Upper lobe of left lung (tissue), 4 donors: ENCODE measurements around the gene PRR18.

ENCODE experiments used
- EP300 ChIP-seq, 4 donors: sonication (generic); formaldehyde crosslinking; IDR thresholded peaks; one replicate each; pipeline ENCODE4 v1.5.1; 2017; ENCODE audit warnings: antibody characterized with exemption in 4 of 4, control low read depth in 2 of 4
- POLR2A ChIP-seq, 4 donors: fragments of 450-650 bp; IDR thresholded peaks; one replicate each; pipeline ENCODE4 v1.5.1; 2016 to 2017; ENCODE audit warnings: antibody characterized with exemption in 4 of 4, mild to moderate bottlenecking in 2 of 4
- POLR2AphosphoS5 ChIP-seq, 2 donors: sonication (generic); formaldehyde crosslinking; IDR thresholded peaks; one replicate each; pipeline ENCODE4 v1.5.1; 2017; ENCODE audit warnings: antibody characterized with exemption in 2 of 2
- TF ChIP-seq, protein P1 (sequence below), 6 experiments: fragments of 450-650 bp in 4 of 6; fragments of 200-600 bp in 2 of 6; sonication (generic) in 2 of 6; IDR thresholded peaks; one replicate each; pipeline ENCODE4 v1.5.1; 2016 to 2019; ENCODE audit warnings: antibody characterized with exemption in 6 of 6

DNA sequence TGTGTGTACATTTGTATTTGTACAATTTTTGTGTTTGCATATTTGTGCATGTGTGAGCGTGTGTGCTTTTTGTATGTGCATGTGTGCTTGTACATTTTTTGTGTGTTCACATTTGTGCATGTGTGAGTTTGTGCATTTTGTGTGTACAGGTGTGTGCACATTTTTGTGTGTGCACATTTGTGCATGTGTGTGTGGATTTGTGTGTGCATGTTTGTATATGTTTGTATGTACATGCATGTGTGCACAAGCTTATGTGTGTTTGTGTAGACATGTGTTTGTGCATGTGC is 28.9 kb downstream of the PRR18 start:
- TF ChIP-seq, protein P1, sequence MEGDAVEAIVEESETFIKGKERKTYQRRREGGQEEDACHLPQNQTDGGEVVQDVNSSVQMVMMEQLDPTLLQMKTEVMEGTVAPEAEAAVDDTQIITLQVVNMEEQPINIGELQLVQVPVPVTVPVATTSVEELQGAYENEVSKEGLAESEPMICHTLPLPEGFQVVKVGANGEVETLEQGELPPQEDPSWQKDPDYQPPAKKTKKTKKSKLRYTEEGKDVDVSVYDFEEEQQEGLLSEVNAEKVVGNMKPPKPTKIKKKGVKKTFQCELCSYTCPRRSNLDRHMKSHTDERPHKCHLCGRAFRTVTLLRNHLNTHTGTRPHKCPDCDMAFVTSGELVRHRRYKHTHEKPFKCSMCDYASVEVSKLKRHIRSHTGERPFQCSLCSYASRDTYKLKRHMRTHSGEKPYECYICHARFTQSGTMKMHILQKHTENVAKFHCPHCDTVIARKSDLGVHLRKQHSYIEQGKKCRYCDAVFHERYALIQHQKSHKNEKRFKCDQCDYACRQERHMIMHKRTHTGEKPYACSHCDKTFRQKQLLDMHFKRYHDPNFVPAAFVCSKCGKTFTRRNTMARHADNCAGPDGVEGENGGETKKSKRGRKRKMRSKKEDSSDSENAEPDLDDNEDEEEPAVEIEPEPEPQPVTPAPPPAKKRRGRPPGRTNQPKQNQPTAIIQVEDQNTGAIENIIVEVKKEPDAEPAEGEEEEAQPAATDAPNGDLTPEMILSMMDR (IDR thresholded peaks at IDR 0.05) = no peak
- no peak for TF ChIP-seq POLR2AphosphoS5 (IDR thresholded peaks at IDR 0.05)
- no peak for TF ChIP-seq EP300 (IDR thresholded peaks at IDR 0.05)
- no peak for TF ChIP-seq POLR2A (IDR thresholded peaks at IDR 0.05)
